GM19025 (cell line): ENCODE data around the gene THSD7B.

Experiments used
- ATAC-seq: cut with Tn5 transposase; IDR thresholded peaks from one replicate; pipeline ENCODE4 v1.9.1; 2021; ENCODE audit warnings: mild to moderate bottlenecking, low read depth, moderate library complexity; ENCODE audit not compliant: unreplicated experiment

THSD7B gene

DNA sequence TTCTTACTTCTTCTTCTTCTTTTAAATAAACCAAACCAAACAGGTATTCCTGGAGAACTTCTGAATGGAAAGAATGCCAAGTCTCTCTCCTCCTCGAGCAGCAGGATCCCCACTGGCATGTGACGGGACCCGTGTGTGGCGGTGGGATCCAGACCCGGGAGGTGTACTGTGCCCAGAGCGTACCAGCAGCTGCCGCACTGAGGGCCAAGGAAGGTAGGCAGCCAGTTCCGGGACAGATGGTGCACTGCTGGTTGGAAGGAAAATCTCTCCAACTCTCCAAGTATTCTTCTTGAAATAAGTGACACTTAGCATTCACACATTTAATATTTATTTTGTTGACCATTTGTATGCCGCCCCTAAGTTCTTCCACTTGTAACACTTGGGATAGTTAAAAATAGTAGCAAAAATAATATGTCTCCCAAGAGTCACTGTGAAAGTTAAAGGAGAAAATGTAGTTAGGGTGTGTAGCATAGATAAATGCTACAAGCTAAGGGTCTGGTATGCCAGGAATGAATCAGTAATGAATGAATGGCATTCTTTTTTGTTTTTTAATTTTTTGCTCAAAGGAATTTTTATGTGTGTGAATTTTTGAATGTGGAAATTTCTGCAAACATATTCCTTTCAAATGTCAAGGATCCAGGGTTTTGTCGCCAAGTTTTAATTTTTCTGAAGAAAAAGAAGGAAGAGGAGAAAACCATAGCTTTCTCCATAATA is 349.9 kb downstream of the THSD7B start:
- ATAC-seq, result no peak

DNA sequence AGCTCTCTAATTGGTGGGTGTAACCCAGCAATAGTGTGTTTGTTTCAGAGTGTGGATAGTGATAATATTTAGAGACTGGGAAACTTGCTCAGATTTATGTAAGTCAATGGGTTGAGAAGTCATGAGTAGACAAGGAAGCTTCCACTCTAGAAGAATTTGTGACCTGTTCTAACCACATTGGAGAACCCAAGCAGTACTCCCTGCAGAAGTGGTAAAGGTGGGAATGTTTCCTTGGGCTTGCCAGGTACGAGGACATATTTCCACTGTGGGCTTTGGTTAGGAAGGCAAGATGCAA is 350.4 kb downstream of the THSD7B start:
- ATAC-seq, result no peak

- ATAC-seq, result no peak
Observed at GRCh38 chr2:137117385-137117784, 352.0 kb downstream of the THSD7B start.

- no peak for ATAC-seq
Observed at GRCh38 chr2:137118140-137118539, 352.8 kb downstream of the THSD7B start.

GRCh38 chr2:137123226-137123625 is 357.9 kb downstream of the THSD7B start:
- ATAC-seq, result no peak

DNA sequence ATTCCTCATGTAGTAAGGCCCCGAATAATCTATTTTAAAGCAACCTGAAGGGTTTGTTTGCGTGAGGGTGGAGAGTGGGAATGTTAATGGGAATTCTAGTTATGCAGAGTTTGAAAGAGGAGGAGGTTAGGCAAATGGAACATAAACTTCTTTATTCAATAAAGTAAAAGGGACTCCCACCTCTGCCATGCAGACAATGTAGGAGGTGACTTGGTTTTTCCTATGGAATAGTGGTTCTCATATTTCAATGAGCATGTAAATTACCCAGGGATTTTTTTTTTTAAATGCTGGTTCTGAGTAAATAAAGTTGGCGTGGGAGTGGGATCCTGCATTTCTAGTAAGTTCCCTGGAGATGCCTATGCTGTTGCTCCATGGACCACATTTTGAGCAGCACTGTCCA is 367.9 kb downstream of the THSD7B start:
- ATAC-seq, result no peak

DNA sequence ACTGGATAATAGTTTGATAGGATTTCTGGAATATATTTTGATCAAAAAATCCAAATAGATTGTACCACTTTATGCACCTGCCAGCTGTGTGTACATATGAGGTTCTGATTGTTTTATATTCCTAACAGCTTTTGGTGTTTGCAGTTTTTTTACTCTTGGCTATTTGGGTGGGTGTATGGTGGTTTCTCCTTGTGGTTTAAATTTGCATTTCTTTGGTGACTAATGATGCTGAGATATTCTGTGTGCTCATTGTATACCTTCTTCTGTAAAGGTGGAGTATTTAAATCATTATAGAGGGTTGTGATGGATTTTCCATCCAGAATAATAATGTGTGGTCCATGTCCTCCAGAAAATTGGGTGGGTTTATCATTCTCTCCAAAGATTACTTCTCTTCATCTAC is 372.9 kb downstream of the THSD7B start:
- ATAC-seq, result no peak

DNA sequence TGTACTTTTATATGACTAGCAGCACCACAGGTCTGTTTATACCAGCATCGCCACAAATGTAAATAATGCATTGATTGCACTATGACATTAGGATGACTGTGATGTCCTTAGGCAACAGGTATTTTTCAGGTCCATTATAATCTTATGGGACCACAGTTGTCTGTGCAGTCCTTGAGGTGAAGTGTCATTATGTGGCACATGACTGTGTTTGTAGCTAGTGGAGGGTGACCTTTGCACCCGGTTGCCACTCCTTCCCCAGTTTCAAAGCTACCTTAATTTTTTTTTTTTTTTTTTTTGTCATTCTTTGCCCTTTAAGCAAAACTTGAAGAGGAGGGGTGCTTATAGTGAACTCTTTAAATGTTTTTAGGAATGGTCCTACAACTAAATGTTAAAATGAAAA is 386.4 kb downstream of the THSD7B start:
- ATAC-seq, result no peak

DNA sequence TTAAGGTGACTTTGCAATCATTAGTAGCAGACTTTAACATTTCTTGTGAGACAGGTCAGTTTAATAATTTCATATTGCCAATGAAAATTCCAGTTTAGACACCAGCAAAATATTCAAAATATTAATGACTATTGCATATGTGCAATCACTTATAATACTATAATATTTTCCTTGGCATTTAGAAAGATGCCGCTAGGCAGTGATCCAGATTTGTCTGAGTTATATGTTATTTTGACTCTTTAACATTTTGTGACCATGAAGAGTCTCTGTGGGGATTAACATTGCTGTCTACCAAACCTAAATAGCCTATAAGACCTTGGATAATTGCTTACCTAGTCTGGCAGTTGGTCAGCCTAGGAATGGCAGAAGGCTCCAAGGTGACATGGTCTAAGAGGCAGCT is 389.6 kb downstream of the THSD7B start:
- no peak for ATAC-seq

- ATAC-seq, result no peak
Observed at GRCh38 chr2:137155356-137156104, 390.2 kb downstream of the THSD7B start.

DNA sequence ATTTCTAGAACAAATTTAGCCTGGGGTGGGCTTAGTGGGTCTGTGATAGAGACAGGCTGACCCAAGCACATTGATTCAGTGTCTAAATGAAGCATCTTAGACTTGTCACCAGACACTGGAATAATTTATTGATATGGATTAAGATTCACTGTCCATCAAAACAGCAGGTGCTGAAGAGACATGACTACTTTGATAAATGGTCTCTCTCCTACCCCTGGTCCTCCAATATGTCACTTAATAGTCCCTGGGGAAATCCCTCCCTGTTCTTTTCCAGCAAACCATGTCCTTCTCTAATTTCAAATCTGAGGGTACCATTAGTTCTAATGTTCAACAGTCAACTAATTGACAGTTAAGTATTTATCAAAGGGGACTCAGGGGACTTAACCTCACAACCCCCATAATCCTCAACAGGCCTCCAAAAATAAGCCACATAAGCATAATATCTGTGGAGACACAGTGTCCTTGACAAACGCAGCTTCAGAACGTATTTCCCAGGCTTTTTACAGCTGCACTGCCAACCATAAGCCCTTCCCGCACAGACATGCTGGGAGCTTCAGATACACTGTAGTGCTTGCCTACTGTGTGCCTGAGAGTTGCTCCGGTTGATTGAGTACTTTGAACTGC is 391.0 kb downstream of the THSD7B start:
- no peak for ATAC-seq

DNA sequence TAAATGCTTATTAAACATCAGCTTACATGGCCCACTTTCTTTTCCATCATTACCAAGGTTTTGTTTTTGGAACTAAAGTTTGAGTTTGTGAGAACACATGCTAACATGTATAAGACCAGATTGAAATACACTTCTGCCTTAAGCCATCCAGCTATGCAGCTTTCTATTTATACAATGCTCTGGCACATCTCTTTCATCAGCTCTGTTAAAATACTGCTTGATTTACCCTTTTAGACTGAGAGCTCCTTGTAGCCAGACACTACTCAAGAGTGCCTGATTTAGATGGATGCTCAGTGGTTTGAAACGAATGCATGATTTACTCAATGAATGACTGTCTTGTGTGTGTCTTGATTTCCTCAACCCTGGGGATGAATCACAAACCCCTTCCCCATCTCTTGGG is 392.5 kb downstream of the THSD7B start:
- ATAC-seq, result no peak

- ATAC-seq, result no peak
Observed at GRCh38 chr2:137161250-137161649, 395.9 kb downstream of the THSD7B start.

GRCh38 chr2:137165968-137166367 is 400.6 kb downstream of the THSD7B start:
- no peak for ATAC-seq

DNA sequence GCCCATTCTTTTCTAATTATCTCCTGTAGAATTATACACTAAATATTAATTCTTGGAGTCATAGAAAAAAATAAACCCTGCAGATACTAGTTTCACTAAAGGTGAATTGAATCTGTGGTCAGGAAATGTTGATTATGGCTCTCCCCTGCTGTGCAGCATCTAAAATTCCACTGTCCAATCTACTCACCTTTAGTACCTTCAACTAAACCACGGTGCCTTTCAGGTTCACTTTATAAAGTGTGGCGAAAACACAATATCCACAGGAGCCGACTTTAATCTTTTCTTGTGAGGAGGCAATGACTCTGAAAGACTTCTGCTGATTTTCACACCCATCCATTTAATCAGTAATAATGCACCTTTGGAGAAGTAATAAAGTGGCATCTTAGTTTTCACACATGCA is 402.3 kb downstream of the THSD7B start:
- ATAC-seq, result no peak

GRCh38 chr2:137168552-137168951 is 403.2 kb downstream of the THSD7B start:
- ATAC-seq, result no peak

GRCh38 chr2:137172162-137172561 is 406.8 kb downstream of the THSD7B start:
- ATAC-seq, result no peak

GRCh38 chr2:137173463-137173862 is 408.1 kb downstream of the THSD7B start:
- peak; percentile 84 for ATAC-seq

DNA sequence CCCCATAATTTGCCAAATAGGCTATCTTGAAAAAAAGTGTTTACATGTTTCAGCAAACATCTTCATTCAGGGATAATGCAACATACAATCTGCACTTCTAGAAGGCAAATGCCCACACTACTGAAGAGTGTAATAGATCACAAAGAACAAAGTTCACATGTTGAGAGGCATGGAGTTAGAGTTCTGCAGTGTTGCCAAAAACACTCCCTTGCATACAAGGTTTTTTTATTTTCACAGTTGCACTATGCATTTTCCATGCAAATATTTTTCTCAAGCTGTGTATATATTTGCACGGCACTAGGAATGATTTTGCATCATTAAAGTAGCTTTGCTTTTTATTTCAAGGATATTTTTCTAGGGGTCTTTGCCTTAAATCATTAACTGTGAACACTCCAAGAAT is 409.9 kb downstream of the THSD7B start:
- no peak for ATAC-seq

DNA sequence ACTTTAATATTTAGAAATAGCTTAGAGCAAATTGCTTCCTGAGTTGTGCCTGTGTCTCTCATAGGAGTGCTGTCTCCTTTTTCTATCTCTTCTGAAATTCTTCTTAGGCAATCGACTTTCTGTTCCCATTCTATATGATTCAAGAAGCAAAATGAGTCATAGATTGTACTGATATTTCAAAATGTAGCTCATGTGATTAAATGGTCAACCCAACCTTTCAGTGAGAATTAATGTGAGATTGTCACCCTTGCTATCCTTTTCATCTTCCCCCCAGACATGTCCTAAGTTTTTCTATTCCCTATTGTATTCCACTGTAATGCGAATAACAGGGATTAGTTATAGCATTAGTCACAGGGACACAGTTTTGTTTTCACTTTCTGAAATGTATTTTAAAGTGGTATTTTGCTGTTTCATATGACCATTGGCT is 413.6 kb downstream of the THSD7B start:
- no peak for ATAC-seq

- no peak for ATAC-seq
Observed at GRCh38 chr2:137179542-137179941, 414.2 kb downstream of the THSD7B start.

- ATAC-seq, result no peak
Observed at GRCh38 chr2:137180012-137180411, 414.7 kb downstream of the THSD7B start.
